ENCODE results near the gene EDNRA.
A peak's percentile ranks its signal among the peaks of the same experiment; 100 is the strongest.

The EDNRA gene

DNA sequence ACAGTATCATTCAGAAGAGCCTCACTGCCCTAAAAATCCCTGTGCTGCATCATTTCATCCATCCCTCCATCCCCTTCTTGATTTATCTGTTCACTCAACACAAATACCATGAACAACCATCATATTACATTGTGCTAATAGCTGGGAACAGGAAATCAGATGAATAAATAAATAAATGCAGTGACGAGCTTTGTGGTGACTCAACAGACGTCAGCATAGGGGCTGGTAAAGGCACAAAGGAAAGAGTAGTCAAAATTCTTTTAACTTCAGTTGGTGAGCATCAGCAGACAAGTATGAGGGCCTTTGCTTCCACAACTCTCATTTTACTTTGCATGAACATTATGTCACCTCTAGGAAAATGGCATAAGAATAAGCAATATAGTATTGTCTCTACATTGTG is 65.5 kb downstream of the EDNRA start:
- Mint-ChIP-seq H3K4me1 (peaks cover 13% of the 10 kb centered on the region), H3K27ac (no peak overlapping the region), H3K9me3 (no peaks in the 10 kb centered on the region), H3K4me3 (no peak overlapping the region), H3K36me3 (no peaks in the 10 kb centered on the region)
- DNase-seq (ENCODE audit: low spot score in 2 of 2) (no peak), ATAC-seq (no peak)

DNA sequence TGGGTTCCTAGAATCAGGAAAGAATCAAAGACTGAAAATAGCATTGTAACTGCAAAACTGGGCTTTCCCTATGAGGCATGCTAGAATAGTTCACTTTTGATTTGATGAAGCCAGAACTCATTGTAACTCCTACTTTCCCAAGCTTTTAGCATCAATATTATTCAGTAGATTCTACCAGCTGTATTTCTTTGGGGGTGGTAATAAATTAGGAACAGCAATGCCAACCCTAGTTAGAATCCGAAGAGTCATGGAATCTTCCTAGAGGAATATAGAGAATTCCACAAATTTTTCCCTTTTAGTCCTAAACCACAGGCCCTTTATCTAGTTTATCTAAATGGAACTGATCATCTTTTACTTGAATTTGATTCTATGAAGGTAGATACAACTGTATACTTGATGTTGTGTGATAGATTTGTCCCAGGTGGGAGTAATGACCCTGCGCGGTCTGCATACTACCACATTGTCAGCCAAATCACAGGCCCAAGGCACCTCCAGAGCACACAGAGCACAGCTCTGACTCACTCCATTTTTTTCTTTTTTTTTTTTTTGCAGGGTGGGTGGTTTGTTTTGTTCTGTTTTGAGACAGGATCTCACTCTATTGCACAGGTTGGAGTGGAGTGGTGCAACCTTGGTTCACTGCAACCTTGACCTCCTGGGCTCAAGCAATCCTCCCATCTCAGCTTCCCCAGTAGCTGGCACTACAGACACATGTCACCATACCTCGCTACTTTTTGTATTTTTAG is 66.6 kb downstream of the EDNRA start:
- Mint-ChIP-seq H3K27ac (no peak overlapping the region), H3K36me3 (no peaks in the 10 kb centered on the region), H3K4me3 (no peak overlapping the region), H3K4me1 (peaks cover 13% of the 10 kb centered on the region), H3K9me3 (no peaks in the 10 kb centered on the region)
- DNase-seq (ENCODE audit: low spot score in 2 of 2) (no peak), ATAC-seq (peak; percentile 83)

- ATAC-seq: no peak
- peaks cover 13% of the 10 kb centered on the region for H3K4me1 Mint-ChIP-seq
- no peak overlapping the region for H3K27ac Mint-ChIP-seq
- H3K36me3 Mint-ChIP-seq: no peaks in the 10 kb centered on the region
- H3K9me3 Mint-ChIP-seq: no peaks in the 10 kb centered on the region
- DNase-seq (ENCODE audit: low spot score in 2 of 2): no peak
- H3K4me3 Mint-ChIP-seq: no peak overlapping the region
Measured at GRCh38 chr4:147548256-147548655, 67.4 kb downstream of the EDNRA start.

- Mint-ChIP-seq H3K36me3 (no peaks in the 10 kb centered on the region), H3K9me3 (no peaks in the 10 kb centered on the region), H3K4me3 (peak overlapping the region; percentile 36), H3K4me1 (peaks cover 13% of the 10 kb centered on the region), H3K27ac (peak overlapping the region; percentile 17)
- DNase-seq (ENCODE audit: low spot score in 2 of 2) (no peak), ATAC-seq (peak; percentile 79)
Measured at GRCh38 chr4:147550626-147551246, 69.8 kb downstream of the EDNRA start.

DNA sequence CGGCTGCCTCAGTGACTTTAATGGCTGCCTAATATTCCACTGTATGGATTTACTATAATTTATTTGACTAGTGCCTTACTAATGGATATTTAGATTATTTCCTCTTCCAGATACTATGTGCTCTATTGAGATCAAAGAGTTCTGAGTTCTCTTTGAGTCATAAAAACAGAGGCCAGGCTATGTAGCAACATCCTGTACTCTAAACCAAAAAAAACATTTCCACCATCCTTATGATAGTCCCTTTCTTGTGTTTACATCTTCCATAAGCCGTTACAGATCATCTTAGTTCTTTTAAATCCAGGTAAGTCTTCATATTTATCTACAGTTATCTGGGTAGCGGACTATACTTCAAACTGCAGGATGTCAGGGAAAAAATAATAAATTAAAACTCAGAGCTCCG is 79.7 kb downstream of the EDNRA start:
- H3K36me3 Mint-ChIP-seq: no peaks in the 10 kb centered on the region
- no peak overlapping the region for H3K27ac Mint-ChIP-seq
- H3K4me1 Mint-ChIP-seq: no peaks in the 10 kb centered on the region
- H3K4me3 Mint-ChIP-seq: no peak overlapping the region
- H3K9me3 Mint-ChIP-seq: no peaks in the 10 kb centered on the region
- no peak for ATAC-seq
- no peak for DNase-seq (ENCODE audit: low spot score in 2 of 2)

DNA sequence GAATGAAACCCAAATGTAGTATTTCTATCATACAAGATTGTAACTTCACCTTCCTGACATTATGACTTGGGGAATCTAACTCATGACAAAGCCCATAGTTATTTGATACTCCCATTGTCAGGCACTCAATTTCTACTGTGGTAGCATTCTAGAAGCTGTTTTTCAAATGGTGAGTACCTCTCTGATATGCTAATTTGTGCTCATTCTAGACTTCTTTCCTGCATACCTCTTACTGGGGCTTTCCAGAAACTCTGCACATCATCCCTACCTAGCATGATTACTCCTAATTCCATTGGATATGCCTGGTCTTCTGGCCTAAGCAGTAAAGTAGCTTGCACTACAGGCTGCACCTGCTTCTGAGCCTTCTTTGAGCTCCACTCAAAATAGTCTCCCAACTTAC is 85.9 kb downstream of the EDNRA start:
- H3K36me3 Mint-ChIP-seq: no peaks in the 10 kb centered on the region
- no peaks in the 10 kb centered on the region for H3K4me1 Mint-ChIP-seq
- DNase-seq (ENCODE audit: low spot score in 2 of 2) (no peak), ATAC-seq (no peak)
- H3K4me3 Mint-ChIP-seq: no peak overlapping the region
- no peak overlapping the region for H3K27ac Mint-ChIP-seq
- no peaks in the 10 kb centered on the region for H3K9me3 Mint-ChIP-seq

GRCh38 chr4:147567276-147567675 is 86.4 kb downstream of the EDNRA start:
- DNase-seq (ENCODE audit: low spot score in 2 of 2) (no peak), ATAC-seq (no peak)
- Mint-ChIP-seq H3K4me1 (no peaks in the 10 kb centered on the region), H3K36me3 (no peaks in the 10 kb centered on the region), H3K9me3 (no peaks in the 10 kb centered on the region), H3K27ac (no peak overlapping the region), H3K4me3 (no peak overlapping the region)

DNA sequence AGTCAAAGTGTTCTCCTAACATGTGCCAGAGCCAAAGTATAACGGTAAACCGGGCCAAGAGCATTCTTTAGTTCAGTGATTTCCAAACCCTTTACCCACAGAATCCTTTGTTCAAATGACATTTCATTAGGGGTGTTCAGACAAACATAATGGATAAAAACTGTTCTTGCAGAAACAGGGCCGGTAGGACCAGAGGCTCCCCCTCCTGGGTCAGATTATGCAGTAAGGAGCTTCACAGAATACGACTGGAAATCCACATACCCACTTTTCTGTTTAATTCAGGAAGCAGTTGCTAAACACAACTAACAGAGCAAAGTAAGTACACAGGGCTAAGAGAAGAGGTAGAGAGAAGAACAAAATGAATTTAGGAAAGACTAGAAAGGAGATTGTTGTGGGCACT is 89.7 kb downstream of the EDNRA start:
- Mint-ChIP-seq H3K36me3 (no peaks in the 10 kb centered on the region), H3K9me3 (no peaks in the 10 kb centered on the region), H3K27ac (no peak overlapping the region), H3K4me1 (peaks cover 1% of the 10 kb centered on the region), H3K4me3 (no peak overlapping the region)
- DNase-seq (ENCODE audit: low spot score in 2 of 2) (no peak), ATAC-seq (no peak)

DNA sequence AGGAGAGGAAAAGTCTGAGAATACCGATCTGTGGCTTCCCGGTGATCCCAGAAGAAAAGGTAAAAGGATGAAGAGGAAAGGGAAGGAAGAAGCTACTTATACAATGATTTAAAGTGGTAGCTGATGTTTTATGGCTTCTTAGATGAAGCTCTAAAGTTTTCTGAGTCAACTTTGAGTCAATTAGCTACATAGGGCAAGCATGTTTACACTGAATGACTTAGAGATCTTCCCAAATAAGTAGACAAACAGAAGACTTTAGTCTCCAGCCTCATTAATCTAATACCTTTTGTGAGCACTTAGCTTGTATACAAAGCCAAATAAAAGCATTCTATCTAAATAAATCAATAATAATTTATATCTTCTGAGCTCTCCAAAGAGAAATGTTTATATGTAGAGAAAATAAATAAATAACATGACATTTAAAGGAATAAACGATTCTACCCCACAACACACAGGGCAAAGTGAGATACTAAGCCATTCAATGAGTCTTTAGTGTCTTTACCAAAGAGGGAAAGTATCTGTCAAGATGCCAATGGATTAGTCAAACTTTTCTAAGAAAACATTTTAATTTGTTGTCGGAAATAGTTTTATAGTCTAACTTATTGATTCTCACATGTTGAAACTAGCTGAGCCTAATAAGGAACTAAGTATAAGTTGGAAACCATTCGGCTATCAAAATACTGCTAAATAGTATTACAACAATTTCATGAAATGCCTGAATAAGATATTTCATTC is 90.3 kb downstream of the EDNRA start:
- no peaks in the 10 kb centered on the region for H3K36me3 Mint-ChIP-seq

GRCh38 chr4:147576084-147576483 is 95.2 kb downstream of the EDNRA start:
- Mint-ChIP-seq H3K27ac (no peak overlapping the region), H3K36me3 (no peaks in the 10 kb centered on the region), H3K4me3 (no peak overlapping the region), H3K9me3 (no peaks in the 10 kb centered on the region), H3K4me1 (peaks cover 5% of the 10 kb centered on the region)
- ATAC-seq (no peak), DNase-seq (ENCODE audit: low spot score in 2 of 2) (no peak)

More for the DNA sequence above, 90.3 kb downstream of the EDNRA start:
- no peak for DNase-seq (ENCODE audit: low spot score in 2 of 2)
- ATAC-seq: no peak
- Mint-ChIP-seq H3K9me3 (no peaks in the 10 kb centered on the region), H3K4me1 (peaks cover 5% of the 10 kb centered on the region), H3K4me3 (no peak overlapping the region), H3K27ac (no peak overlapping the region)

GRCh38 chr4:147578051-147578476 is 97.2 kb downstream of the EDNRA start:
- Mint-ChIP-seq H3K4me1 (peaks cover 5% of the 10 kb centered on the region), H3K27ac (no peak overlapping the region), H3K4me3 (no peak overlapping the region), H3K36me3 (no peaks in the 10 kb centered on the region), H3K9me3 (no peaks in the 10 kb centered on the region)
- no peak for ATAC-seq
- DNase-seq (ENCODE audit: low spot score in 2 of 2): no peak

DNA sequence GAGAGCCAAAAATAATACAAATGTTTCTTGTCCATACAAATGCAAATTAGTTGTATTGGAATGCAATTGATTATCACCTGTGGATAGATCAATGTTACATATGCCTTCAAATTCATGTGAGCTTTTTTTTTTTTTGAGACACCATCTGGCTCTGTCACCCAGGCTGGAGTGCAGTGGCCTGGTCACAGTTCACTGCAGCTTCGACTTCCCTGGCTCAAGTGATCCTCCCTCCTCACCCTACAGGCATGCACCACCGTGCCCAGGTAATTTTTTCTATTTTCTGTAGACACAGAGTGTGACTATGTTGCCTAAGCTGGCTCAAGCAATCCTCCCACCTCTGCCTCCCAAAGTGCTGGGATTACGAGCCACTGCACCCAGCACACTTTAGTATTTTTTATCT is 97.7 kb downstream of the EDNRA start:
- ATAC-seq (no peak), DNase-seq (ENCODE audit: low spot score in 2 of 2) (no peak)
- Mint-ChIP-seq H3K4me3 (no peak overlapping the region), H3K9me3 (no peaks in the 10 kb centered on the region), H3K4me1 (peaks cover 5% of the 10 kb centered on the region), H3K27ac (no peak overlapping the region), H3K36me3 (no peaks in the 10 kb centered on the region)

- Mint-ChIP-seq H3K4me1 (peaks cover 5% of the 10 kb centered on the region), H3K36me3 (no peaks in the 10 kb centered on the region), H3K27ac (no peak overlapping the region), H3K9me3 (no peaks in the 10 kb centered on the region), H3K4me3 (no peak overlapping the region)
- DNase-seq (ENCODE audit: low spot score in 2 of 2) (no peak), ATAC-seq (peak; percentile 32)
Measured at GRCh38 chr4:147580396-147580795, 99.5 kb downstream of the EDNRA start.

DNA sequence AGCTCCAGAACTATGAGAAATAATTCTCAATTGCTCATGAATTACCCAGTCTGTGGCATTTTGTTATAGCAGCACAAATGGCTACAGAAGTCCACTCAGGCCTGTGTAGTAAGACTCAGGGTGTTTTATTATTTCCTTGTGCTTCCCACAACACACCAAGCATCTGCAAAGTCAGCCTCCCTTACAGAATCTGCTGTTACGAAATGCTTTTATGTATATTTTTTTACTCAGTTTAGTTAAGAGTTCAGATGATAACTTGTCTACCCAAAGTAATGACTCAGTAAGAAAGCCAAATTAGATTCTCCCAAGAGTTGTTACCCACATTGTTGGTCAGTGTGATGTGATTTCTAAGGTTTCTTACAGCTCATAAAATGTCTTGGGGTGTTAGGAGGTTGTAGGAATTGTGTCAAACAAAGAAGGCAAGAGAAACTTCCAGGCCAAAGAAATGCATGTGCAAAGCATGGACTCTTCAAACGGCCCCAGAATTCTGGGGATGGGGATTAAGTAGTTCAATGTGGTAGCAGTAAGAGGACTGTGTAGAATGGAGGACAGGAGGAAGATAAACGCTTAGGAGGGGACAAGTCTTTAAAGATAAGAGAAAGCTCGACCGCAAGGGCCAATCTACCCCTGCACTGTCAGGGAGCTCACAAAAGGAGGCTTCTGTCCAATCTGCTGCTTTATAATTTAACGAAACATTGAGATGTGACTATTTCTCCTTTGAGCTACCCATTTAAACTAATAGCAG is 100.9 kb downstream of the EDNRA start:
- no peaks in the 10 kb centered on the region for H3K4me1 Mint-ChIP-seq
- no peak overlapping the region for H3K4me3 Mint-ChIP-seq
- no peak overlapping the region for H3K27ac Mint-ChIP-seq
- ATAC-seq: no peak
- H3K9me3 Mint-ChIP-seq: no peaks in the 10 kb centered on the region
- no peak for DNase-seq (ENCODE audit: low spot score in 2 of 2)
- no peaks in the 10 kb centered on the region for H3K36me3 Mint-ChIP-seq

- no peak overlapping the region for H3K27ac Mint-ChIP-seq
- H3K4me1 Mint-ChIP-seq: no peaks in the 10 kb centered on the region
- ATAC-seq (no peak), DNase-seq (ENCODE audit: low spot score in 2 of 2) (no peak)
- H3K9me3 Mint-ChIP-seq: no peaks in the 10 kb centered on the region
- no peaks in the 10 kb centered on the region for H3K36me3 Mint-ChIP-seq
- H3K4me3 Mint-ChIP-seq: no peak overlapping the region
Measured at GRCh38 chr4:147582386-147583060, 101.6 kb downstream of the EDNRA start.
